ENCODE results near the gene TNS1.
A peak's percentile ranks its signal among the peaks of the same experiment; 100 is the strongest.

Gene TNS1

DNA sequence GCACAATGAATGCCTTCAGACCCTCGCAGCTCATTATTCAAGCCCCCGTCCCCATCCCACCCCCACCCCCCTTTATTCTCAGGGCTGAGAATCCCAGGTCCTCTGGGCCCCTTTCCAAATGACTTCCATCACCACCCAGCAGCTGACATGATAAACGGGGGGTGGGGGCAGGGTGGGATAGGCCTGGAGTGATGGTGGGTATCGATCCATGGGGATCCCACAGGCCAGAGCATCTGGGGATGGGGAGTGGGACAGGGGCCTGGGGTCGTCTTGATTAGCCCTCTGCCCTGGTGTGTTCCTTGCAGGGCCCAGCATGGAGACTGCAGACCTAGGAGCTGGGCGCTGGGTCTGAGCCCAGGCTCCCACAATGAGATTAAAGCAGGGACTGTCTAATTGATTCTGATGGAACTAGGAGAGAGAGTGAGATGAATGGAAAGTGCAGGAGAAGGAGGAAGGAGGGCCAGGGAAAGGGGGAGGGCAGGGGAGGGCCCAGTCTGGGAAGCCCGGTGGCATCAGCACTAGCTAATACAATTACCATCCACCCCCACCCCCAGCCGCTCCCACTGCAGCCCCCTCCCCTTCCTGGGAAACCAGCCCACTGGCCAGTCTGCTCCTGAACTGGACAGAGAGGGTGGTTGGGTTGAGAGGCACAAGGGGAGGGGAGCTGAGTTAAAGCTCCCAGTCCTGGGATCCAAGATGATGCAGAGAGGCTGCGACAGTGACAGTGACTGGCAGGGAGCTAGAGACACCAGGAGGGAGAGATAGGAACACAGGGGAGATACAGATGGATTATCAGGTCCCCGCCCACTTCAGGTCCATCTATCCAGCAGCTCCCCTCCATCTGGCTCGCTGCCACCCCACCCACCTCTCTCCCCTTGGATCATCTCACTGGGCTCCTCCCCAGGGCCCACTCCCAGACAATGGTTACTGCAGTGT, 13.1 kb upstream of the TNS1 start:
- DNase-seq: no peak

DNA sequence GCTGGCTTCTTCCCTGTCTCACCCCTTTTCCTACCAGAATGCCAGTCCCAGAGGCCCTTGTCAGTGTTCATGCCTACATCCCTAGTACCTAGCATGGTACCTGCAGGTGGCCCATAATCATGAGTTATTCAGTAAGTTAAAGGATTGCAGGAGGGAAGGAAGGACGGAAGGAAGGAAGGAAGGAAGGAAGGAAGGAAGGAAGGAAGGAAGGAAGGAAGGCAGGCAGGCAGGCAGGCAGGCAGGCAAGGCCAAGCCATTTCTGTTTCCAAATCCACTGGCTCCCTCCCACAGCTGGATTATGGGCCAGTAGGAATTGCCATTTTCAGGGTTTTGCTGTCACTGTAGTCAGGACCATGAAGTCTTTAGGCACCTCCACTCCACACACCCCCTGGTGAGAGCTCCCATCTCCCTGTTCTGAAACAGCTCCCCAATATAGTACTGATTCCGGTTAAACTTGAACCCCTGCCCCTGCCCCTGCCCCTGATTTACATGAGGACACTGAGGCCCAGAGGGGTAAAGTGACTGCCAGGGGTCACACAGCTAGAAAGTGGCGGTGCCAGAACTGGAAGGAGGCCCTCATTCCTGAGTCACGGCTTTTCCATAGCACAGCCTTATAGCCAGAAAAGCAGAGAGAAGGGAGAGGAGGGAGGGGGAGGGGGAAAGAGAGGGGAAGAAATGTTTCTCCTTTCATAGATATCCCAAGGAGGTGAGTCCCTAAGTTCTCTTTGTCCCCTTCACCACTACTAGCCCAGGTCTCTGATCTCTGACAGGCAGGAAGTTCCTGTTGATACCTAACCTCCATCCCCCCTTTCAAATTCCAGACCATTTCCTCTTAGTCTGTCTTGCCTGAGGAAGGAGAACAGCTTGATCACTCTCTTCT, 12.2 kb upstream of the TNS1 start:
- DNase-seq: no peak

GRCh38 chr2:218013289-218013688, 10.5 kb upstream of the TNS1 start:
- no peak for DNase-seq

GRCh38 chr2:218012284-218012683, 9.5 kb upstream of the TNS1 start:
- DNase-seq: no peak

- DNase-seq: no peak
Observed at GRCh38 chr2:218011653-218012040, 8.9 kb upstream of the TNS1 start.

DNA sequence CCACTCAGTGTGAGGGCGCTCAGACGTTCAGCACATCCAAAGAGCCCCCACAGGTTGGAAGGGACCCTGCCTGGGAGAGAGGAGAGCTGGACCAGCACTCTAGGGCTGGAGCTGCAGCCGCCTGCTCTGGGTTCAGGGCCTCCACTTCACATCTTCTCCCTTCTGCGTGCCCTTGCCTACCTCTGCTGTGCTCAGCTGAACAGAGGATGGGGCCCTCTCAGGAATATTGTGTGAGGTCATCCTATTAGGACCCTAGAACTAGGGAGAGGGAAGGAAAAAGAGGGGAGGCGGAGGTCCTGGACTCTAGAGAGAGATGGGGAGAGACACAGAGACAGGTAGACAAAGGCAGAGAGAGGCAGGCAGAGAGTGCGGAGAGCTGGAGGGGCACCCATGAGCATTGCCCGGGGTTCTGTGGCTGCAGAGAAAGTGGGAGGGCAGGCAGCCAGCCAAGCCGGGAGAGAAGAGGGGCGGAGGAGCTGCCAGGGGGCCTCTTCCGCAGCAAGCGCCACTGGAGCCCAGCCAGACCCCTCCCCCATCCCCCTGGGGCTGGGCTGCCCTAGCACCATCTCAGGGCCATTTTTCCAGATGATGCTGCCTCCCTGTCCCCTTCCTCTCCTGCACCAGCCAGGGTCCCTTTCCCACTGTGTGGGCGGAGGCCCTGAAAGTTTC, 8.3 kb upstream of the TNS1 start:
- DNase-seq: peak; percentile 44 to 50

DNA sequence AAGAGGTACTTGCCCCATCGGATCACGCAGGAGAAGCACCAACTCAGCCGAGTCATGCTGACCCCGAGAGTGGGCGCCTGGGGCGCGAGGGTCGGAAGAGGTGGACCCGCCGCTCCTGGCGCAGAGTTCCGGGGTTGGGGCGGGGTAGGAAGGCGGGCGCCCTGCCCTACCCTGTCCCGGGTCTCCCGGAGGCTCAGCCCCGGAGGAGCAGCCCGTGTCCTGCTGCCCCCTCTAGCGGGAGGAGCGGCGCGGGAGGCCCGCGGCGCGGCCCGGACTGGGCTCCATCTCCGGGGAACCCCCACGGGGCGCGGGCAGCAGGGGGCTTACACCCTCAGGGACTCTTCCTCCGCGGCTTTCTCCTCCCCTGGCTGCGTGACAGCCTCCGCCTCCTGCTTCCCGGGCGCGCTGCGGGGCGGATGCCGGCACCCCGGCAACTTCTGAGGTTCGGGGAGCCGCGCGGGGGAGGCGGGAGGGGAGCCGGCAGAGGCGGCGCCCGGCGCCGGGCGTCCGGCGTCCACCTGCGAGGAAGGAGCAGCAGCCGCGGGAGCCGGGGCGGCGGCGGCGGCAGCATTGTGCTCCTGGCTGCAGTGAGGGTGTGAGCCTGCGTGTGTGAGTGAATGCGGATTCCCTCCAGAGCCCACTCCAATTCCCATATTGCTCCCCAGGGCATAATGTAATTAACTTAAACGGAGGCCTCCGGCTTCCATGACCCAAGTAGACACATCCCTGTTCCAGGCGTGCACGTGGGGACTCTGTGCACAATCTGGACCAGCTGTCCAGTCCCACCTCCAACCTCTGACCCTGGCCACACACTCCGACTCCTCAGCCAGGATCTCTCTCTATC, 7.6 kb upstream of the TNS1 start:
- no peak for DNase-seq

- peak in 1 of 2 experiments; percentile 7 for DNase-seq
Observed at GRCh38 chr2:218009765-218010139, 7.0 kb upstream of the TNS1 start.

GRCh38 chr2:218009231-218009630, 6.4 kb upstream of the TNS1 start:
- DNase-seq: no peak

GRCh38 chr2:218008060-218009040, 5.6 kb upstream of the TNS1 start:
- DNase-seq: no peak

DNA sequence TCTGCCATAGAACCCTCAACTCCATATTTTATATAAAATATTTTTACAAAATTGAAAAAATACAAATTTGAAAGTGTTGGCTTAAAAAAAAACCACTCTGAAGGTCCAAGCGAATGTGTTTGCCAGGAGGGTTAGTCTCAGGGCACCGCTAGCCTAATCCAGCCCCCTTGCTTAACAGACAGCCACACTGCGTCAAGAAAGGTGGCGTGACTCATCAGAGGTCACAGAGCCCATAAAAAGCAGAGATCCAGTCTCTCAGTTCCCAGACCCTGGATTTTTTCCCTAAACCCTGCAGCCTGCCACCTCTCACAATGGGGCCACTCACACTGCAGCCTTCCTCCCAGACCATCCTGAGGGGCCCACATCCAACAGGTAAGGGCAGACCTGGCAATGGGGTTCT, 3.9 kb upstream of the TNS1 start:
- DNase-seq: no peak

DNA sequence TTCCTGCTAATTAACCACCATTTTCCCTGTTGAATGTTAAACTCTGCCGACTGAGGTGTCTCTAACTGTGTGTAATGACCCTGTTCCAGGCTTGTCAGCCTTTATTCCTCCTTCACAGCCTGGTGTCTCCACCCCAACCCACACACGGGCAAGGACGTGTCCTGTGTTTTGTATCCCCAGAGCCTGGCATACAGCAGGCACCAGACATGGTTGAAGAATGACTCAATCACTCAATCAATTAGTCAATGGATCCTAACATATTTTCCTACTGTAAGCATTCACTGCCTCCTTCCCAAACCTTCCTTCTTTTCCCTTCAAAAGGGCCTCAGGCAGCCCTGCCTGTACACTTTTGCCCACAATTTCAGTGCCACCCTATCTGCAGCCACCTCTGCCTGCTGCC, 2.7 kb upstream of the TNS1 start:
- no peak for DNase-seq

GRCh38 chr2:218005028-218005427, 2.2 kb upstream of the TNS1 start:
- no peak for DNase-seq

DNA sequence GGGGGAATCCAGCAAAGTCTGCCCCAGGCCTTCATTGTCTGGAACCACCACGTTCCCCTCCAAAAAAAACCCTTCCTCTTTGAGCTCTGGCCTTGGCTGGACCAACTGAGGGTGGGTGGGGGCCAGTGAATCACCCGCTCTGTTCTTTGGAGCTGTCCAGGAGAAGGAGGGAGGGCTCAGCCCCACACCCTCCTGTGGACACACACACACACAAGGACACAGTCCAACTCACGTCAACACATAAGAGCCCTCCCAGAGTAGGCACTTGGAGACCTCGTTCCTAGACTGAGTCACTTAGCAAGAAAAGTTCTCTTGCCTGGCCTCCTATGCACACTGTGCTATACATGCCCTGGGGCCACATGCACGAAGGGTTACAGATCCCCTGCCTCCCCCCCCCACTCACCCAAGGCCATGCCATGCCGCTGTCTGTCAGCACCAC, 1.2 kb upstream of the TNS1 start:
- DNase-seq: no peak

DNA sequence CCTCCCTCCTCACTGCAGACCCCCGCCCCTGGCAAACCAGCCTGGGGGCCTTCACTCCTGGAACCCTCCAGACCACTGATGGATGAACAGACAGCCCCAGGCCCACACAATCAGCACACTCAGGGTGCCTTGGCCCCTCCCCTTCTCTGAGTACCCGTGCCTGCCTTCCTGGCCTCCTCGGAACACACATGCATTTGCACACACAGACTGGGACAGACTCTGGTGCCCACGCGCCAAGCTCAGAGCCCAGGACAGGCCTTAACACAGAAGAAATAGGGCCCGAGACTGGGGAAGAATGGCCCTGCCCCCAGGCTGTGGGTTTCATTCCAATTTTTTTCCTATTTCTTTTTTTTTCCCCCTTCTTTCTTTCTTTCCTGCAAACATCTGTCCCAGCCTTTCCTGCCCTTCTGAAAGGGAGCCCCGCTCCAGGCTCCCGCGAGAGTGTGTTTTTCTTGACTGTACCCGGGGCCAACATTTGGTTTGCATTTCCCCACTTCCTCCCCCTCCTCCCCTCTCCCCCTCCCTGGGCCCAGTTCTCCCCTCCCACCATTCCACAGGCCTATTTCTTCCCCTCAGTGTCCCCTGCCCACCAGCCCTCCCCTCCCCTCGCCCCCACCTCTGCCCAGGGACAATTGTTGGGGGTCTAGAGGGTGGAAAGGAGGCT, 618 bp upstream of the TNS1 start:
- DNase-seq: peak in 1 of 2 experiments; percentile 9

GRCh38 chr2:218002143-218002844, 501 bp downstream of the TNS1 start:
- no peak for DNase-seq

GRCh38 chr2:218001629-218002028, 1.2 kb downstream of the TNS1 start:
- no peak for DNase-seq

DNA sequence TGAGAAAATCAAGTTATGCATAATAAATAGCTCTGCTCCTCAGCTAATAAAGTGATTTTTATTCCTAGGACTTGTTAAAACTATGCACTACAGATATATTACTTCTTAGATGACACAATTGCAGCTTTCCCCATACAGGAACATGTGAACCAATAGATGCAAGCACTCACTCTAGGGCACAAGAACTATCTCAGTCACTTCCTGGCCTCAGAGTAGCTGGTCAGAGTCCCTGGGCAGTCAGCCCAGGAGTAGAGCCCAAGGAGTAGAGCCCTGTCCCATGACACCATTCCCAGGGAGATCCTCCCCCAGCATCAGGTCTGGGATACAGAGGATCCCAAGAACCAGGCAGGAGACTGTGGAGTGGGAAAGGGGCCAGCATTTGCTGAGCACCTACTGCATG, 2.7 kb downstream of the TNS1 start:
- DNase-seq: no peak

DNA sequence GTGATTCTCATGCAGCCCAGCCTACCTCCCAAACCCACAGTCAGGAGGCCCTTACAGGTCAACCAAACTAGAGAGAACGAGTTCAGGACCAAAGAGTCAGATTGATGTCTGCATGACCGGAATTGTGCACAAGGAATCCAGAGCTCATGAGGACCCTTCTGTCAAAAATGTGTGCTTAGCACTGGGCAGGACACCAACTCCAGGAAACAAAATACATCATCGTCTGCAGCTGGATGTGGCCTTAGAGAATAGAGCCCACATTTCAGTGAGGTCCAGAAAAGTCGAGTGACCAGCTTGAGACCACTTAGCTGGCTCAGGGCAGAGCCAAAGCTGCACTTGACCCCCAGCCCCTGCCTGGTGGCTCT, 3.2 kb downstream of the TNS1 start:
- no peak for DNase-seq

Measured in Kasumi-1 (cell line).